Large intestine (tissue), 3 donors: ENCODE measurements around the gene ENPP4. TPM values are rescaled to one million over a fixed set of nuclear protein-coding genes. Genes with fewer than 3 reads are reported as not detected.

Experiments
- DNase-seq, 2 donors: peaks; one replicate each; pipeline versions ENCODE4 v3.0.0 to v3.0.0-alpha.2; 2013
- H3K27ac ChIP-seq: one replicate; pipeline ENCODE4 v1.5.1; 2013; ENCODE audit warnings: low read length
- H3K27me3 ChIP-seq: 2 replicates; pipeline ENCODE4 v1.6.1; 2013; ENCODE audit warnings: low read length; ENCODE audit not compliant: control insufficient read depth, insufficient read depth
- H3K36me3 ChIP-seq: 2 replicates; pipeline ENCODE4 v1.6.1; 2013; ENCODE audit warnings: low read length; ENCODE audit not compliant: control insufficient read depth, insufficient read depth
- H3K4me1 ChIP-seq: one replicate; pipeline ENCODE4 v1.6.1; 2013; ENCODE audit warnings: low read length; ENCODE audit not compliant: control insufficient read depth, insufficient read depth
- H3K4me3 ChIP-seq: one replicate; pipeline ENCODE4 v1.5.1; 2013; ENCODE audit warnings: low read length
- H3K9me3 ChIP-seq: one replicate; pipeline ENCODE4 v1.6.1; 2013; ENCODE audit warnings: mild to moderate bottlenecking, low read depth, low read length, moderate library complexity; ENCODE audit not compliant: control insufficient read depth
- WGBS: methylation state at CpG from one replicate; pipeline ENCODE4 v1.1.5; 2013; ENCODE audit warnings: low lambda C conversion rate; ENCODE audit not compliant: insufficient coverage; 5-methylcytosine and 5-hydroxymethylcytosine counted together
- polyA plus RNA-seq: library from polyadenylated mRNA; unstranded; fragments of 120-200 nt; gene quantifications from one replicate; pipeline ENCODE4 v1.2.1, GENCODE V29; 2013

ENPP4 gene
- polyA plus RNA-seq, 1 donor = 11.3 TPM

- Histone ChIP-seq H3K27me3 (no peaks in the 10 kb centered on the region), H3K36me3 (peaks cover 3% of the 10 kb centered on the region)
Measured at GRCh38 chr6:46159229-46159628, 29.4 kb downstream of the ENPP4 start.

GRCh38 chr6:46160102-46160501 is 30.3 kb downstream of the ENPP4 start:
- Histone ChIP-seq H3K4me1 (no peaks in the 10 kb centered on the region), H3K4me3 (no peak overlapping the region), H3K27me3 (no peaks in the 10 kb centered on the region), H3K36me3 (peaks cover 3% of the 10 kb centered on the region), H3K9me3 (no peaks in the 10 kb centered on the region), H3K27ac (no peak overlapping the region)
- no peak for DNase-seq
- WGBS = no CpG with 5 or more reads among the region's 5 CpGs

More at GRCh38 chr6:46159229-46159628, 29.4 kb downstream of the ENPP4 start:
- Histone ChIP-seq H3K4me3 (no peak overlapping the region), H3K9me3 (no peaks in the 10 kb centered on the region), H3K4me1 (no peaks in the 10 kb centered on the region), H3K27ac (no peak overlapping the region)
- DNase-seq = no peak

GRCh38 chr6:46170357-46171289 is 40.8 kb downstream of the ENPP4 start, which contains the start of gene ENPP5:
ENPP5 (minus strand) TSS chr6:46170980; CDS start chr6:46168262, 2,718 bp downstream.
- H3K36me3 ChIP-seq = no peaks in the 10 kb centered on the region
- WGBS = no CpG with 5 or more reads among the region's 49 CpGs
- peaks cover 3% of the 10 kb centered on the region for H3K4me1 ChIP-seq
- peak; percentile 85 to 92 for DNase-seq
- peak within 1 kb of the TSS; percentile 45 for H3K27ac ChIP-seq
- peak within 1 kb of the TSS; percentile 86 for H3K4me3 ChIP-seq
- no peaks in the 10 kb centered on the region for H3K9me3 ChIP-seq
- H3K27me3 ChIP-seq = no peaks in the 10 kb centered on the region

DNA sequence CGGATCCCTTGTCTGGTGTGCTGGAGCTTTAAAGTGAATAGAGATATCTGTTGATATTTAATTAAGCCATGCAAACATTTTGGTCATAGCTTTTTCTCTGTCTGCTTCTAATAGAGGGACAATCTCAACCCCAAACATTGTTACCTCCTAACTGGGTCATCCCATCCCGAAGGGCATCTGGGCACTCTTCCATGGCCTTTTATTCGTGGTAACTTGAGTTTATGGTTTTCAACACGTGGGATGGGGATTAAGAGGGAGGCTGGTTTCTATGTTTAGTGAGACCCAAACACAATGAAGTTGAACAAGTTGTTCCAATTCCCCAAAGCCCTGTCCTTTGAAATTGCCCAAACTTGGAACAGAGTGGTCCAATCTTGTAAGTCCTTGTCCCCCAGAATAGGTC is 42.4 kb downstream of the ENPP4 start:
- Histone ChIP-seq H3K9me3 (no peaks in the 10 kb centered on the region), H3K27ac (no peak overlapping the region), H3K36me3 (no peaks in the 10 kb centered on the region), H3K4me3 (no peak overlapping the region), H3K4me1 (peaks cover 3% of the 10 kb centered on the region), H3K27me3 (no peaks in the 10 kb centered on the region)
- WGBS = 90% methylated on average over 2 of the region's 4 CpGs
- no peak for DNase-seq

DNA sequence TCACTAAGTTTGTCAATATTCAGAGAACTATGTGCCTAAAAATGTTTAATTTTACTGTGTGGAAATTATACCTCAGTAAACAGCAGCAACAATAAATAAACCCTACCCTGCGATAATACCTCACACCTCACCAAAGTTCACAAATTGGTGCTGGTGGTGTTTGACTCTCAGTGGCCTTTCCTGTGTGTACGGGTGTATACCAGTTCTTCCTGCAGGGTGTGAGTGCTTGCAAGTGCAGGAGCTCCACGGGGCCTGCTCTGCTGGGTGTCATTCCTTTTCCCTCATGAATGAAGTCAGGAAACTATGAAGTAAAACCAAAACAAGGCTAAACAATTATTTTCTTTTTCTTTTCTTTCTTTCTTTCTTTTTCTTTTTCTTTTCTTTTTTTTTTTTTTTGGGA is 45.1 kb downstream of the ENPP4 start:
- no peak for DNase-seq
- Histone ChIP-seq H3K27ac (no peak overlapping the region), H3K4me3 (no peak overlapping the region), H3K9me3 (no peaks in the 10 kb centered on the region), H3K4me1 (peaks cover 3% of the 10 kb centered on the region), H3K36me3 (no peaks in the 10 kb centered on the region), H3K27me3 (no peaks in the 10 kb centered on the region)
- 100% methylated on average over 2 of the region's 3 CpGs for WGBS

DNA sequence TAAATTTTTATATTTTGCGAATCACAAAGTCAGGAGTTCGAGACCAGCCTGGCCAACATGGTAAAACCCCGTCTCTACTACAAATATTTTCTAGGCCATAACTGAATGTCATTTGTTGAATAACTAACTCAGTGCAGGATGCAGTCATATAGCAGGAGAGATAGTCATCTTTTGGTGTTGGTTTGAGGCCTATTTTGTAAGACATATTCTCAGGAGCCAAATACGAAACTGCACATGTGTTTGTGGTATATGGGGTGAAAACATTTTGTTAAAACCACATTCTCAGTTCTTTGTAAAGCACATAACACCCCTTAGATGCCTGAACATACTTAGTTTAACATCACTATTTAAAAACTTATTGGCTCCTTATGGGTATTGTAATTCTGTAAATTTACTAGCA is 45.7 kb downstream of the ENPP4 start:
- peak in 1 of 2 donors; percentile 12 for DNase-seq

GRCh38 chr6:46175976-46176375 is 46.2 kb downstream of the ENPP4 start:
- Histone ChIP-seq H3K36me3 (no peaks in the 10 kb centered on the region), H3K27ac (no peak overlapping the region), H3K4me1 (peaks cover 3% of the 10 kb centered on the region), H3K27me3 (no peaks in the 10 kb centered on the region), H3K9me3 (no peaks in the 10 kb centered on the region), H3K4me3 (no peak overlapping the region)
- no peak for DNase-seq
- no CpG with 5 or more reads among the region's 3 CpGs for WGBS

More for the DNA sequence above, 45.7 kb downstream of the ENPP4 start:
- no peak overlapping the region for H3K27ac ChIP-seq
- H3K4me1 ChIP-seq = peaks cover 3% of the 10 kb centered on the region
- no CpG with 5 or more reads among the region's 4 CpGs for WGBS
- H3K27me3 ChIP-seq = no peaks in the 10 kb centered on the region
- H3K4me3 ChIP-seq = no peak overlapping the region
- no peaks in the 10 kb centered on the region for H3K36me3 ChIP-seq
- H3K9me3 ChIP-seq = no peaks in the 10 kb centered on the region

DNA sequence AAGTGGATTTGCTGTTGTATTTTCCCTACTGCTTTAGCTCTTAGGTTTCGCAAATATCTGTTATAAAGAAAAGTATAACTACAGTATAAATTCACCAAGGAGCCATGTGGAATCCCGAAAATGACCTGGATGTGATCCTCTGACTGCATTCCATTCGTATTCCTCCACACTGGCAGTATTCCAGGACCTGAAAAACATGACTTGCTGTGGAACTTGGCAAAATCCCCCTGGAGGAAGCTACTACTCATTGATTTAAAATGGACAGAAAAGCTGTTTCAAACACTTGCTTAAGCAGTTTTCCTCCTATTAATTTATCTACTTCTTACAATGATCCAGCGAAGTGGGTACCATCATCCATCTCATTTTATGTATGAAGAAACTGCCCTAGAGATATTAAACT is 54.3 kb downstream of the ENPP4 start:
- Histone ChIP-seq H3K27ac (no peak overlapping the region), H3K4me3 (no peak overlapping the region), H3K27me3 (no peaks in the 10 kb centered on the region), H3K9me3 (no peaks in the 10 kb centered on the region), H3K36me3 (no peaks in the 10 kb centered on the region), H3K4me1 (peaks cover 10% of the 10 kb centered on the region)
- WGBS = 60% methylated on average over 1 of the region's 4 CpGs
- DNase-seq = peak in 1 of 2 donors; percentile 5

DNA sequence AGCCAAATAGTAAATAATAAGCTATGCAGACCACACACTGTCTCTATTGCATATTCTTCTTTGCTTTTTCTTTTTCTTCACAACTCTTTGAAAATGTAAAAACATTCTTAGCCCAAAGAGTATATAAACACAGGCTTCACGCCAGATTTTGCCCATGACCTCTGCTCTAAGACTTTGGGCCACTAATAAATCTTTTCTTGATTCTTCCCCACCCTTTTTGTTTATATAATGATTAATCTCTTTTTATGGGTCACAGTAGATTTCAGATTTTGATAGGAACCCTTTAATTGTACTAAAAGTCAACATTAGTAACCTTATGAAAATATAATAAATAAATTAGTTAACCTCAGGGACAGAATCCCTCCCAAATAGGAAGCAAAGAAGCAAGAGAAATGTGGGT is 56.8 kb downstream of the ENPP4 start:
- peak in 1 of 2 donors; percentile 23 for DNase-seq

GRCh38 chr6:46189726-46190125 is 59.9 kb downstream of the ENPP4 start:
- H3K27ac ChIP-seq = no peak overlapping the region
- H3K27me3 ChIP-seq = no peaks in the 10 kb centered on the region
- no peaks in the 10 kb centered on the region for H3K9me3 ChIP-seq
- no CpG with 5 or more reads among the region's 4 CpGs for WGBS
- DNase-seq = no peak
- no peaks in the 10 kb centered on the region for H3K36me3 ChIP-seq
- H3K4me3 ChIP-seq = no peak overlapping the region
- H3K4me1 ChIP-seq = peaks cover 10% of the 10 kb centered on the region

More for the DNA sequence above, 56.8 kb downstream of the ENPP4 start:
- Histone ChIP-seq H3K4me1 (peaks cover 10% of the 10 kb centered on the region), H3K27ac (no peak overlapping the region), H3K9me3 (no peaks in the 10 kb centered on the region), H3K4me3 (no peak overlapping the region), H3K36me3 (no peaks in the 10 kb centered on the region), H3K27me3 (no peaks in the 10 kb centered on the region)
- 0% methylated on average over 1 of the region's 1 CpG for WGBS
